GM21619 (cell line): Measurements from ENCODE around the gene LSMEM2.
A peak's percentile ranks its signal among the peaks of the same experiment; 100 is the strongest.
"Not testable (repeated sequence)": the region's sequence is repeated elsewhere in the genome, so short reads cannot be mapped to it uniquely, and the experiment has no call there.

Experiments used
- ATAC-seq: cut with Tn5 transposase; IDR thresholded peaks from one replicate; pipeline ENCODE4 v1.9.1; 2021; ENCODE audit not compliant: unreplicated experiment

LSMEM2 gene

GRCh38 chr3:50278880-50279224 is at the start of gene LSMEM2:
TSS of gene LSMEM2 (plus strand) at chr3:50279087. CDS start at chr3:50279114, 27 bp downstream.
- ATAC-seq: no peak

- ATAC-seq: no peak
Observed at GRCh38 chr3:50229490-50229889, 49.4 kb upstream of the LSMEM2 start.

- ATAC-seq: no peak
Observed at GRCh38 chr3:50230104-50230793, 48.6 kb upstream of the LSMEM2 start.

GRCh38 chr3:50230794-50231125 is 48.1 kb upstream of the LSMEM2 start:
- no peak for ATAC-seq

- no peak for ATAC-seq
Observed at GRCh38 chr3:50231581-50231980, 47.3 kb upstream of the LSMEM2 start.

- no peak for ATAC-seq
Observed at GRCh38 chr3:50232303-50232702, 46.6 kb upstream of the LSMEM2 start.

GRCh38 chr3:50233176-50233575 is 45.7 kb upstream of the LSMEM2 start:
- no peak for ATAC-seq

GRCh38 chr3:50235716-50236483 is 43.0 kb upstream of the LSMEM2 start, which contains the start of gene GNAI2:
TSS of gene GNAI2 (plus strand) at chr3:50236204. CDS start at chr3:50236336, 132 bp downstream.
- ATAC-seq: peak; percentile 91

GRCh38 chr3:50236484-50237132 is 42.3 kb upstream of the LSMEM2 start:
- no peak for ATAC-seq

GRCh38 chr3:50237133-50237651 is 41.7 kb upstream of the LSMEM2 start:
- no peak for ATAC-seq

- peak; percentile 21 for ATAC-seq
Observed at GRCh38 chr3:50237754-50238548, 40.9 kb upstream of the LSMEM2 start.

GRCh38 chr3:50238549-50239026 is 40.3 kb upstream of the LSMEM2 start:
- ATAC-seq: no peak

- ATAC-seq: no peak
Observed at GRCh38 chr3:50239649-50240048, 39.2 kb upstream of the LSMEM2 start.

GRCh38 chr3:50241163-50241562 is 37.7 kb upstream of the LSMEM2 start:
- no peak for ATAC-seq

GRCh38 chr3:50241713-50242380 is 37.0 kb upstream of the LSMEM2 start:
- no peak for ATAC-seq

GRCh38 chr3:50242381-50242770 is 36.5 kb upstream of the LSMEM2 start:
- ATAC-seq: no peak

- no peak for ATAC-seq
Observed at GRCh38 chr3:50242851-50243542, 35.9 kb upstream of the LSMEM2 start.

GRCh38 chr3:50243543-50243895 is 35.4 kb upstream of the LSMEM2 start:
- ATAC-seq: no peak

GRCh38 chr3:50244813-50245212 is 34.1 kb upstream of the LSMEM2 start:
- not testable (repeated sequence) for ATAC-seq

- no peak for ATAC-seq
Observed at GRCh38 chr3:50245251-50245745, 33.6 kb upstream of the LSMEM2 start.
